ENCODE data around the gene MAML3.

Gene MAML3

GRCh38 chr4:139865537-139865936 is 288.4 kb downstream of the MAML3 start:
- no peak for DNase-seq (ENCODE audit: low read depth in 2 of 2)

- no peak for DNase-seq (ENCODE audit: low read depth in 2 of 2)
Observed at GRCh38 chr4:139863531-139863930, 290.5 kb downstream of the MAML3 start.

- DNase-seq (ENCODE audit: low read depth in 2 of 2): no peak
Observed at GRCh38 chr4:139861471-139861870, 292.5 kb downstream of the MAML3 start.

DNA sequence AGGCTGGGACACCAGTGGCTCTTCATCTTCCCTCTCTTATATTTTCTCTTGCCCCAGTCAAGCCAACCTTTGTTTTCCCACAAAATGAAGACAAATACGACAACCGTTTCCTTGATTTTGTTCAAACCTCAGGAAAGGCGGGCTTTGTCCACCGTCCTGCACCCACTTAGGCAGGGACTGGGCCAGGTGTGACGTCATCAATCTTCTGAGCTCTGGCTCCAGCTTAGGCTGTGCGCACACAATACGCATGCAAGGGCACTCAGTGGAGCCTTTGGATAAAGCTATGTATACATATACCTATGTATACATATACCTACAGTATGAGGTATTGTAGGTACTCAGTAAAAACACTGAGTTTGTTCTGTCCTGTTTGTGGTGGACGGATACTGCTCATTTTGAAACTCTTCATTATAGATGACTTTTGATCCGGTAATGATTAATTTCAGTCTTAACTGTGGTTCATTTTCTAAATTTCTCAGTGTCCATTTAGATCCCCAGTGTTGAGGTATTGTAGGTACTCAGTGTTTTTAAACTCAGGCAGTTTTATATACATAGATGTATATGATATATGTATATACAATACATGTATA is 293.5 kb downstream of the MAML3 start:
- DNase-seq (ENCODE audit: low read depth in 2 of 2): no peak

- no peak for DNase-seq (ENCODE audit: low read depth in 2 of 2)
Observed at GRCh38 chr4:139859876-139860275, 294.1 kb downstream of the MAML3 start.

- no peak for DNase-seq (ENCODE audit: low read depth in 2 of 2)
Observed at GRCh38 chr4:139858436-139859205, 295.4 kb downstream of the MAML3 start.

- no peak for DNase-seq (ENCODE audit: low read depth in 2 of 2)
Observed at GRCh38 chr4:139857977-139858376, 296.0 kb downstream of the MAML3 start.

DNA sequence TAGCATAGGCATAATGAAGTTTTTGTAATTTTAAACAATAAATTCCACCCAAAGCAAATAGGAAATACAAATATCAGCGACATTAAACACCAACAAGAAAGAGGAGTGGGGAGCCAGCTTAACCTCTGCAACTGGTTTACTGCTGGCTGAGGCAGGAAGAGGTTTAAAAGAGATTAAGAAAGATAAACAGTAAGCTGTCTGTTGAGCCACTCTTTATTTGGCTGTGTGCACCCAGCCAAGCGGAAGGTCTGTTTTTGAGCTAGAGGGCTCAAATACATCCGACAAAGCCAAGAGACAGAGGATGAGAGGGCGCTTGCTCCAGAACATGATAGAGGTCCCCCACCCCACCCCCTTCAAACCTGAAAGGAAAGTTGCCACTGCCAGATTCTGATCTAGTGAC is 297.0 kb downstream of the MAML3 start:
- no peak for DNase-seq (ENCODE audit: low read depth in 2 of 2)

- DNase-seq (ENCODE audit: low read depth in 2 of 2): no peak
Observed at GRCh38 chr4:139854668-139855403, 299.1 kb downstream of the MAML3 start.

DNA sequence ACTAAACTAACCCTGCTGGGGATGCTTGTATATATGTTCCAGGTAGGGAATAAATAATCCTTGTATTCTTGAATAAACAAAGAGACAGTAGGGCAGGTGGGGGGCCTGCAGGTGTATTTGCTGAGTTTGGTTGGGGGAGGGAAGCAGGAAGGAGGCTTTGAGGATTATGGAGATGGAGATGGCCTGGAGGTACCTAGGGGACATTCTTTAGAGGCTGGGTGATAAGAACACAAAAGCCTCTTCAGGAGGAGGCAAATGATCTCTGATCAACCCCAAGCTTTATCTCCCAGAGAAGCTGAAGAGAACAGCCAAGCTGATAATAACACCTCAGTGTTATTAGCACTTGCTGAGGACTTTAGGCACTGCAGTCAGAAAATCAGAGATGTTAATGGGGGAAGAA is 300.7 kb downstream of the MAML3 start:
- no peak for DNase-seq (ENCODE audit: low read depth in 2 of 2)

DNA sequence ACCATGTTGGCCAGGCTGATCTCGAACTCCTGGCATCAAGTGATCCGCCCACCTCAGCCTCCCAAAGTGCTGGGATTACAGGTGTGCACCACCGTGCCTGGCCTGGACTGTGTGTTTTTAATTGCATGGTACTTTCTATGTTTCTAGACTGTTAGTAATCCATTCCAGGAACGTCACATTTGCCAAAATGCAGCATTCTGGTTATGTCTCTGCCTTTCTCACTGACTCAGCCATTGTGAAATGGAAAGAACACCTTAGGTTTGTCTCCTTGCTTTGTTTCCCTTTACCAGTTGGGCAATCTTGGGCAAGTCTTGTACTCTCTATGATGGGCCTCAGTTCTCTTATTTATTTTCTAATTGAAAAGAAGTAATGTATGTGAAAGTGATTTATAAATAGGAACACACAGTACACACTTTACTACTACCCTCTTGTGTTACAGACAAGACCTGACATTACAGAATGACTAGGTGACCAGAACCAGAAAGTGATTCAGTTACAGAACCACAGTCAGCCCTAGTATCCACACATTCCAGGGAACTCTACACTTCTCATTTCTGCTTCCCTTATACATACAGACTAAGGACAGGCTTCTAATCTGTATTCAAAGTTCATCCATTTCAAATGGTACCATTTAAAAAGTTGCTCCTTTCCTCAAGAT is 301.2 kb downstream of the MAML3 start:
- no peak for DNase-seq (ENCODE audit: low read depth in 2 of 2)

DNA sequence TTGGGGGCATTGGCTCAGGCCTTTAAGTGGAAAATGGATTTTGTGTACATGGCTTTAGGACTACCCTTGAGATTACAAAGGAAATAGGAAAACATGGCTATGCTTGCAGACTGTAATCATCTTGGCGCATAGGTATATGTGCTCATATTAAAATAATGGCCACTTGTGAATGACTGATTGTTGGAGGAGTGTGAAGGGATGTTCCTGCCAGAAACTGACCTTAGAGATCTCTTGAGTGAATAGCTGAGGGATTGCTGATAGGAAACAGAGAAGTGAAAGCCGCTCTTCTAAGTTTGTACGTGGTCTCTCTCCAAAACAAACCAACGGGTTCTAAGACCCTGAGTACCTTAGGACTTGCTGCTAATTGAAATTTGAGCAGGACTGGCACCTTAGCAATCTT is 302.3 kb downstream of the MAML3 start:
- DNase-seq (ENCODE audit: low read depth in 2 of 2): no peak

GRCh38 chr4:139851133-139851532 is 302.9 kb downstream of the MAML3 start:
- DNase-seq (ENCODE audit: low read depth in 2 of 2): no peak

GRCh38 chr4:139849219-139849618 is 304.8 kb downstream of the MAML3 start:
- no peak for DNase-seq (ENCODE audit: low read depth in 2 of 2)

DNA sequence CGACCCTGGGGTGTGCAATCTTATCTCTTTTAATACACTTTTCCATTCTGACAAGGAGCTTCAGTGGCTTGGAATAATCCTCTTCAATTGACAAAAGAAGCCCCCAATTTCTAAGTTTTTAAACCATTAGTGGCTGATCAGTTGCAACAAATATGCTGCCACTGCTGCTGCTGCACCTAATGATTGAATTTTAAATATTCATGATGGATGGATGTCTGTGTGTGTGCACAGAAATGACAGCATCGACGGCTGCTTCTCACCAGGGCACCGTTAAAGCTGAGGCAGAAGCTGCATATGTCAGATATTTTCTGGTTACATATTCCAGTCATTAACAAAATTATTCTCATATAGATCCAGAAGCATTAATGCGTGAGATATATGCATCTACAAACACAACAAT is 306.0 kb downstream of the MAML3 start:
- DNase-seq (ENCODE audit: low read depth in 2 of 2): no peak

GRCh38 chr4:139847602-139848001 is 306.4 kb downstream of the MAML3 start:
- no peak for DNase-seq (ENCODE audit: low read depth in 2 of 2)

DNA sequence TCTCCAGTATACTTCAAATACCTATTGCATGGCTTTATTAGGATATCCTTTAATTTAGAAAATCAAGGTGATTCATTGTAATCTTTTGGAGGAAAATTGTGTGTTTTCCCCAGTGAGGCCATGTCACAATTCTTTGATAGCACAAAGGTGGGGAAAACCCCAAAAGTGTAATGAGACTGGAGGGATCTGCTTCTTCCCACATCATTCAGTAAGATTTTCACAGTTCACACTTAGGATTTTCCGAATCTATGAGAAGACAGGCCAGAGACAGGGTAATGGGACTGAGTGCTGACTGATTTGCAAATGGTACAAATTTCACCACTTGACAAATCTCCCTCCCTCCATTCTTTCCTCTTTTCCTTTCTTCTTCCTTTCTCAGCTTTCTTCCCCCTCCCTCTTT is 307.2 kb downstream of the MAML3 start:
- DNase-seq (ENCODE audit: low read depth in 2 of 2): no peak

DNA sequence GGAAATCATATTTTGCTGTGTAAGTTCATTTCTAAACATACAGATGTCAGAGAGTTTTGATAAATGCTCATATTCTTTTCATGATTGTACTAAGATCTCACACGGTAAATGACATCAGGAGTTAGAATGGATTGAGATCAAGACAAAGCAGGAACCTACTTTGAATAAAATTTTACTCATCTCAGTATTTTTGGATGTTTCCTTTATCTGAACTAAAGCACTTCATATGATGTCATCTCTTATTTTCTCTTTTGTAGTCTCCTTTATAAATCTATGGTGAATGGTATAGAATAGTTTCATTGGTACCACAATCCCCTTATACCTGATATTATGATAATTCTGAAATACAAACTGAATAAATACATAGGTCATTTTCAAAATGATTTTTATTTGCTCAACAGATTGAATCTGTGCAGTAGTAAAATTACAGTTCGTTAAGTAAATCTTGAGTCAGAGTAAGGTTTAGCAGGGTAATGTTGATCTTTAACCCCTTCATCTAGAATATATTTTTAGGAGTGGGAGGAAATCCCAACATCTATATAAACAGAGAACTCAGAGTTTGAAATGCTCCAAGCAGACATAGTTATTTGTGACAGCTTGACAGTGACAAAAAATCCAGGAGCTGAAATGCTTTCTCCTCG is 308.4 kb downstream of the MAML3 start:
- no peak for DNase-seq (ENCODE audit: low read depth in 2 of 2)

GRCh38 chr4:139844459-139845036 is 309.4 kb downstream of the MAML3 start:
- DNase-seq (ENCODE audit: low read depth in 2 of 2): no peak

- DNase-seq (ENCODE audit: low read depth in 2 of 2): no peak
Observed at GRCh38 chr4:139844057-139844456, 309.9 kb downstream of the MAML3 start.

GRCh38 chr4:139843641-139844040 is 310.3 kb downstream of the MAML3 start:
- DNase-seq (ENCODE audit: low read depth in 2 of 2): no peak

Data from stimulated activated CD4-positive, alpha-beta T cell treated with anti-CD3 and anti-CD28 coated beads, Interleukin-12 subunit alpha, Interleukin-12 subunit beta, amount 100 ng/mL, for 24 hours (primary cell).